ENCODE measurements around the gene LCN10. TPM values are rescaled to one million over a fixed set of nuclear protein-coding genes. Genes with fewer than 3 reads are reported as not detected.
"Not testable (repeated sequence)": the region's sequence is repeated elsewhere in the genome, so short reads cannot be mapped to it uniquely, and the experiment has no call there.

LCN10 gene
- total and polyA plus RNA-seq, 12 donors = 0.44 to 144 (median 3.1) TPM

DNA sequence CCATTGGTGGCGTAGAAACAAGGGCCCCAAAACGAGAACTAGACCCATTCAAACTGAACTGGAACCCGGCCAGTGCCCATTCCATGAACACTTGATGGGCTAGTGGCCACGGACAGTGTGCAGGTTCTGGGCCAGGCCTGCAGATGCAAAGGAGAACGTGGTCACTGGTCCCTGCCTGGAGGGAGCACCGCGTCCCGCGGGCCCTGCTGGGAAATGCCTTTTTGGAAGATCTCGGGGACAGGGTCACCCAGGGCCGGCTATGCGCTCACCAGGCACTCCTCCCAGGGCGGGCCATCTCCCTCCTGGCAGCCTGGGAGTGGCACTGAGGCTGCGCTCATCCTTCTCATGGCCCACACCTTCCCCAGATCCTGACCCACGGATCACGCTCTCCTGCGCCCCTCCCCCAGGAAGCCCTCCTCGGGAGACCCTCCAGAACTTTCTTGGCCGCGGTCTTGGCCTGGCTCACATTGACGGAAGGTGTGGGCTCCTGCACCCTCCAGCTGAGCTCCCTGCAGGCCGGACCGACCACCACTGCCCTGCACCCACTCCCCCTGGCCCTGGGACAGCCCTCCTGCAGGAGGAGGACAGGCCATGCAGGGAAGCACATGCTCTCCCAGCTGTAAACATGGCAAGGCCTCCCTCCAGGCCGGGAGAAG is 33.2 kb downstream of the LCN10 start:
- ATAC-seq (no peak), DNase-seq (no peak)
- Histone ChIP-seq H3K27ac (no peak overlapping the region), H3K4me1 (peaks cover 10 to 30% (median 28%) of the 10 kb centered on the region in 9 donors), H3K36me3 (no peaks in the 10 kb centered on the region), H3K27me3 (peaks cover 0 to 40% (median 0%) of the 10 kb centered on the region in 7 donors), H3K4me3 (no peak overlapping the region), H3K9me3 (no peaks in the 10 kb centered on the region)
- intact Hi-C loops (cut with DNase I) = loop anchor here in 1 of 10 donors (5.0 kb wide), 1 partner anchor 52 kb away; no protein-coding TSS in a partner anchor
- 88 to 91% methylated on average over 24 of the region's 24 CpGs for WGBS, 2 donors
- TF ChIP-seq CTCF (IDR thresholded peaks at IDR 0.05) = no peak

- Histone ChIP-seq H3K27me3 (peaks cover 0 to 24% (median 0%) of the 10 kb centered on the region in 7 donors), H3K4me1 (peaks cover 5 to 15% (median 12%) of the 10 kb centered on the region in 9 donors), H3K4me3 (no peak overlapping the region), H3K9me3 (no peaks in the 10 kb centered on the region), H3K36me3 (no peaks in the 10 kb centered on the region), H3K27ac (no peak overlapping the region)
- intact Hi-C loops (cut with DNase I) = no loop called here
- no peak for TF ChIP-seq CTCF (IDR thresholded peaks at IDR 0.05)
- ATAC-seq (no peak), DNase-seq (no peak)
- WGBS, 2 donors = 81 to 84% methylated on average over 22 of the region's 22 CpGs
Observed at GRCh38 chr9:136707849-136708517, 34.8 kb downstream of the LCN10 start.

DNA sequence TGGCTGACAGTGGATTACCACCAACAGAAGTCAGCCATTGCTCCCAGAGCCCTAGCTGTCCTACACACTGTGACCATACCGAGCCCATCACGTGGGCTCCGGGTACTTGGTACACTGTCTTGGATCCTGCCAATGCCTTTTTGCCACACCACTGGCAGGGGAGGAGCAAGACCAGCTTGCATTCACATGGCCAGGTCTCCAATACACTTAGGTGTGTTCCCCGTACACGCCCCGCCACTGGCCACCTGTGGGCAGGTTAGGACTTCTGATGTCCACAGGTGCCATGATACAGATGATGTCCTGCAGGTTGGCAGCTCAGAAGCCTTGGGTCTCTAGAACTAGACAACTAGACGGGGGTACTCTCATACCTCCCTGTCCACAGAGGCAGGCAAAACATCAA is 35.7 kb downstream of the LCN10 start:
- DNase-seq = no peak
- no peak for ATAC-seq
- no peaks in the 10 kb centered on the region for H3K36me3 ChIP-seq
- peaks cover 0 to 18% (median 0%) of the 10 kb centered on the region in 7 donors for H3K27me3 ChIP-seq
- no peaks in the 10 kb centered on the region for H3K9me3 ChIP-seq
- no peak overlapping the region for H3K4me3 ChIP-seq
- TF ChIP-seq CTCF (IDR thresholded peaks at IDR 0.05) = no peak
- 96 to 97% methylated on average over 7 of the region's 7 CpGs for WGBS, 2 donors
- intact Hi-C loops (cut with DNase I) = no loop called here
- H3K4me1 ChIP-seq = peaks cover 3 to 8% (median 6%) of the 10 kb centered on the region in 9 donors
- H3K27ac ChIP-seq = no peak overlapping the region

GRCh38 chr9:136705564-136705963 is 37.2 kb downstream of the LCN10 start:
- Histone ChIP-seq H3K36me3 (no peaks in the 10 kb centered on the region), H3K27ac (no peak overlapping the region), H3K27me3 (peaks cover 0 to 18% (median 4%) of the 10 kb centered on the region in 7 donors), H3K9me3 (no peaks in the 10 kb centered on the region), H3K4me1 (peaks cover 0 to 11% (median 4%) of the 10 kb centered on the region in 9 donors), H3K4me3 (no peak overlapping the region)
- TF ChIP-seq CTCF (IDR thresholded peaks at IDR 0.05) = no peak
- no peak for ATAC-seq
- 71 to 81% methylated on average over 7 of the region's 7 CpGs for WGBS, 2 donors
- intact Hi-C loops (cut with DNase I) = no loop called here
- no peak for DNase-seq

GRCh38 chr9:136704741-136705140 is 38.0 kb downstream of the LCN10 start:
- ATAC-seq; H3K36me3 ChIP-seq; intact Hi-C loops (cut with DNase I); H3K4me3 ChIP-seq; H3K9me3 ChIP-seq; H3K27ac ChIP-seq; DNase-seq: not testable (repeated sequence)
- peaks cover 0 to 22% (median 6%) of the 10 kb centered on the region in 7 donors for H3K27me3 ChIP-seq
- H3K4me1 ChIP-seq = peaks cover 0 to 19% (median 4%) of the 10 kb centered on the region in 9 donors
- WGBS, 2 donors = 95 to 96% methylated on average over 8 of the region's 8 CpGs

All from heart right ventricle (tissue), 16 donors.